HG03432 (cell line): Measurements from ENCODE around the gene NFAT5.
A peak's percentile ranks its signal among the peaks of the same experiment; 100 is the strongest.
"Not testable (repeated sequence)": the region's sequence is repeated elsewhere in the genome, so short reads cannot be mapped to it uniquely, and the experiment has no call there.

Source experiments
- ATAC-seq: cut with Tn5 transposase; IDR thresholded peaks from one replicate; pipeline ENCODE4 v1.9.1; 2021; ENCODE audit warnings: mild to moderate bottlenecking, moderate library complexity; ENCODE audit not compliant: unreplicated experiment

The NFAT5 gene

GRCh38 chr16:69546663-69547062 is 19.1 kb upstream of the NFAT5 start:
- not testable (repeated sequence) for ATAC-seq

DNA sequence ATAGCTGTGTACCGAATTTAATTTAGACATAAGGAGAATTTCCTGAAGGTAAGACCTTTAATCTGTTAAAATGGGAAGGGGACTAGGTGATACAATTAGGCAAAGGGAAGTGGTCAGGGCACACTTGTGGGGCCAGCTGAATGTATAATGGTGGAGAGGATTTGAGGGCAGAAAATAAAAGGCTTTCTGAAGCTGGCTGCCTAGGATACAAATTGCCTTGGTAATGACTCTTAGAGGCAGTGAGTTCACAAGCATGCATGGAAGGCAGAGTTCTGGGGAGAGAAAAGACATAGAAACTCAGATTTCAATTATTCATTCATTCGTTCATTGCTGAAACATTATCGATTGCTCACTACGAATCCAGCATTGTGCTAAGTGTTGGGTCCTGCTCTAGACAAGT is 12.4 kb upstream of the NFAT5 start:
- no peak for ATAC-seq

- ATAC-seq, result no peak
Measured at GRCh38 chr16:69554495-69554894, 11.3 kb upstream of the NFAT5 start.

- no peak for ATAC-seq
Measured at GRCh38 chr16:69555437-69555836, 10.3 kb upstream of the NFAT5 start.

DNA sequence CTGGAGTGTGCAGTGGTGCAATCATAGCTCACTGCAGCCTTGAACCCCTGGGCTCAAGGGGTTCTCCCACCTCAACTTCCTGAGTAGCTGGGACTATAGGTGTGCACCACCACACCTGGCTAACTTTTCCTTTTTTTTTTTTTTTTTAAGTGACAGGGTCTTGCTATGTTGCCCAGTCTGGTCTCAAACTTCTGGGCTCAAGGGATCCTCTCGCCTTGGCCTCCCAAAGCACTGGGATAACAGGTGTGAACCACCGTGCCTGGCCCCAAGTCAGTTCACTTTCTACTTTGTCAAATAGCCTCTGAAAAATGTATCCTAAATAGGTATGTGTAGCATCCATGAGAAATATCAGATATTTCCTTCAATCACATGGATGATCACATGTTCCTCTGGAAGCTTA is 9.9 kb upstream of the NFAT5 start:
- no peak for ATAC-seq

- ATAC-seq, result no peak
Measured at GRCh38 chr16:69559164-69559563, 6.6 kb upstream of the NFAT5 start.

DNA sequence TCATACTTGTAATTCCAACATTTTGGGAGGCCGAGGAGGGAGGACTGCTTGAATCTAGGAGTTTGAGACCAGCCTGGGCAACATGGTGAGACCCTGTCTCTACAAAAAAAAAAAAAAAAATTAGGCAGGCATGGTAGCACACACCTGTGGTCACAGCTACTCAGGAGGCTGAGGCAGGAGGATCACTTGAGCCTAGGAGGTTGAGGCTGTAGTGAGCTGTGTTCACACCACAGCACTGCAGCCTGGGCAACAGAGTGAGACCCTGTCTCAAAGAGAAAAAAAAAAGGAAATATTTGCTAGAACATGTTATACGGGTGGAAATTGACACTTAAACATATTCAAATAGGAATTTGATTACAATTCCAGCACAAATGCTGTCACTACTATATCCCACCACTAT is 4.4 kb upstream of the NFAT5 start:
- not testable (repeated sequence) for ATAC-seq

- ATAC-seq, result no peak
Measured at GRCh38 chr16:69561901-69562300, 3.9 kb upstream of the NFAT5 start.

- no peak for ATAC-seq
Measured at GRCh38 chr16:69562813-69563212, 3.0 kb upstream of the NFAT5 start.

- ATAC-seq, result peak; percentile 49
Measured at GRCh38 chr16:69563605-69564580, 1.9 kb upstream of the NFAT5 start.

DNA sequence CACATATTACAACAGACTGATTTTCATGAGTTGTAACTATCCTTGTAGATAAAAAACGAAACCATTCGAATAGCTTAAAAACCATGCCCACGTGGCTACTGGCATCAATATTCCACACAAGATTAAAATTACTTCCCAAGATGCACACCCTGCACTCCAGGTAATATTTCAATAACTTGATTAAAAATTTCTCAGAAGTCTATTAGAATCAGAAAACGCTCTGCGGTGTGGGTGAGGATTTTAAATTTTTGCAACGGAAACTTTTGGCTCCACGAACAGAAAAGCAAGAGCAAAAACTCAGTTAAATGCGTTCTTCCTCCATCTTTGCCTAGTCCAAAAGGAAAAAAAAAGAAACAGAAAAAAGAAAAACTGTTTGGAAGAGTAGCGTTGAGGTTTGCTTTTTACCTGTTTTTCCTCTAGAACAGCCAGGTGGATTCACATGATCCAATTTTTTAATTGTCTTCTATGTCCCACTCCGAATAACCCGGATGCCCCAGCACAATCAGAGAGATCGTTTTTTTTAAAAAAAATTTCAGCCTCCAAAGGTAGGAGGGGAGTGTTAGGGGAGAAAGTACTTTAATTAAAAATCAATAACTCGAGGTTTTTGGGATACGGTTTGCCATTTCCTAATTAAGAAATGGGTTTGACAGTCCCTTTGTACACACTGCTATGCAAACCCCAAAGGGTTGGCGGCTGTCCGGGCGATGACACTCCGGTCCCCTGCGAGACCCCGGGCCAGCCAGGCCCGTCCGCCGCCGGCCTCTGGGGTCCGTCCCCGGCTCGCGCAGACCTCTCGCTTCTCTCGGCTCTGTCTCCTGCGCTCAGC is 708 bp upstream of the NFAT5 start:
- ATAC-seq, result peak; percentile 18

DNA sequence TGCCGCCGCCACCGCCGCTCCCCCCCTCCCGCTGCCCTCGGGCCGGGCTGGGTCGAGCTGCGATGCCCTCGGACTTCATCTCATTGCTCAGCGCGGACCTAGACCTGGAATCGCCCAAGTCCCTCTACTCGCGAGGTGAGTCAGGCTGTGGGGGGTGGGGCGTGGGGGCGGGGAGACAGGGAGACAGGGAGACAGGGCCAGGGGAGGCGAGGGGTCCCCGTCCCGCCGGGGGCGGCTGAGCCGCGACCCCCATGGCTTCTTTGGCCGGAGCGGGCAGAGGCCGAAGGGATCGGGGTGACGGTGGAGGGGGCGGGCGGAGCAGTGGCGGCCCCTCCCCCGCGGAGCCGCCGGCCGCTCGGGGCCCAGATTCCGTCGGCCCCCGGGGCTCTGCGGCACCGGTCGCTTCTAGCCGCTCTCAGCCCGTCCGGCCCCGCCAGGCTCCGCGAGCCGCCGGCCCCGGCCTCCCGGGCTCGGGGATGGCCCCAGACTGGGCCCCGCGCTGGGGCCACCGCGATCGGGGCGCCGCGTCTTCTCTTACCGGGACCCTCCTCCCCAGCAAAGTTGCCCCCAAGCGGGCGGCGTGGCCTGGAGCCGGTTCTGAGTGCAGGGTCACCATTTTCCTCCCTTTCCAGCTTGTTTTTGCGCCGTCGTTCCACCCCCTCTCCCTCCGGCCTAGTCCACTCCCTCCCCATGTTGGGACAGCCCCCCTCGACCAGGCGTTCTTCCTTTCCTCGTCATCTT is 644 bp downstream of the NFAT5 start:
- ATAC-seq, result peak; percentile 19

DNA sequence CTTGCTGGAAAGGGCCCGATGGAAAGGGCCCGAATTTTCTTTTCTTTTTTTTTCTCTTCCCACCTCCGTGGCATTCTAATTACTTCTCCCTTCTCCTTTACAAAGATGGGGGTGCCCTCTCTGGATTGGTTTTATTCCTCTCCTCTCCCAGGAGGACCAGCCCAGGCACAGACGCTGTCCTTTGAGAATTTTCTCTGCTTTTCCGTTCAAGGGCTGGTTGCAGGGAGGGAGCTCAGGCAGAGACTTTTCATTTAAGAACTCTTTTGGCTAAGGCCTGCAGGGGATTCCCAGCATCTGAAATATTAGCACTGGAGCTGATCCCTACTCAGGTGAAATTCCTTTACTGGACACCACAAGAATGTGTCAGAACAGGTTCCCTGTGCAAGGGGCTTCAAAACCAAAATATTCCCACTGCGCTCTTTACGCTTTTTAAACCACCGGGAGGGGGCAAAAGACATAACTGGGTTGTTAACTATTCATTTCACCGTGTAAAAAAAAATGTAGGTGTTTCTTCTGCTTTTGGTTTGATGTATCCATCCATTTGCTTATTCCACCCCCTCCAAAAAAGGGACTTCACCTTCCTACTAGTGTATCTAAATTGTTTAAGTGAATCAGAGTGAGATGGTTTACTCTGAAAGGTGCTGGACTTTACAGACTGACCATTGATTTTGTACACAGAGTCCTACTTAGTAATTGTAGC is 1.4 kb downstream of the NFAT5 start:
- ATAC-seq, result no peak

DNA sequence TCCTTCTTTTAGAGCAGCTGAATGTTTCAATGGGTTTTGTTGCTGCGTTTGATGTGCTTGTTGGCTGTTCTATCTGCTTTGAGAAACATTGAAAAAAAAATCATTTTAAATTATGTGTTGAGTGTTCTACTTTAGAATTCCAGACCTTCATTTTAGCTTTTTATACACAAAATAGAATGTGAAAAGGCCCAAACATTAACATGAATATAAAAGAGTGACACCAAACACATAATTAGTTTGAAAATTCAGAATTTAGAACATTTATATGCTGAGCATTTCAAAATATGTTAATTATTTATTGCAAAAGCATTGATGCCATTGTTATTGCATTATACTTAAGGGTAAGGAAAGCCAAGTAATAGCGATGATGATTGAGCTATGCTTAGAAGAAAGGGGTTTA is 2.9 kb downstream of the NFAT5 start:
- ATAC-seq, result no peak

DNA sequence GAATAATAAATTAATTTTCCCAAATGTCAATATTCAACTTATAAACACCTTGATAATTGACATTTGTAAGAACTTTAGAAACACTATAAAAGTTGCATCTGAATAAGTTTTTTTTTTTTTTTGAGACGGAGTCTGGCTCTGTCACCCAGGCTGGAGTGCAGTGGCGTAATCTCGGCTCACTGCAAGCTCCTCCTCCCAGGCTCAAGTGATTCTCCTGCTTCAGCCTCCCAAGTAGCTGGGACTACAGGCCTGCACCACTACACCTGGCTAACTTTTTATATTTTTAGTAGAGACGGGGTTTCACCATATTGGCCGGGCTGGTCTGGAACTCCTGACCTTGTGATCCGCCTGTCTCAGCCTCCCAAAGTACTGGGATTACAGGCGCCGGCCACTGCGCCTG is 13.0 kb downstream of the NFAT5 start:
- ATAC-seq, result not testable (repeated sequence)

GRCh38 chr16:69579783-69580481 is 14.2 kb downstream of the NFAT5 start:
- ATAC-seq, result no peak

DNA sequence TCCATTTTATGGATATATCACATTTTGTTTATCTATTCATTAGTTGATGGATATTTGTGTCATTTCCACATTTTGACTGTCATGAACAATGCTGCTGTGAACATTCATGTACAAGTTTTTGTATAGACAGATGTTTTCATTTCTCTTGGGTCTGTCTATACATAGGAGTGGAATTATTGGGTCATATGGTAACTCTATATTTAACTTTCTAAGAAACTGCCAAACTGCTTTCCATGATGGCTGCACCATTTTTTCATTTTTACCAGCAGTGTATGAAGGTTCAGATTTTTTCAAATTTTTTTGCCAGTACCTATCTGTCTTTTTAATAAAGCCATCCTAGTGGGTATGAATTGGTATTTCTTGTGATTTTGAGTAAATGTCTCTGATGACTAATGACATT is 15.5 kb downstream of the NFAT5 start:
- no peak for ATAC-seq

DNA sequence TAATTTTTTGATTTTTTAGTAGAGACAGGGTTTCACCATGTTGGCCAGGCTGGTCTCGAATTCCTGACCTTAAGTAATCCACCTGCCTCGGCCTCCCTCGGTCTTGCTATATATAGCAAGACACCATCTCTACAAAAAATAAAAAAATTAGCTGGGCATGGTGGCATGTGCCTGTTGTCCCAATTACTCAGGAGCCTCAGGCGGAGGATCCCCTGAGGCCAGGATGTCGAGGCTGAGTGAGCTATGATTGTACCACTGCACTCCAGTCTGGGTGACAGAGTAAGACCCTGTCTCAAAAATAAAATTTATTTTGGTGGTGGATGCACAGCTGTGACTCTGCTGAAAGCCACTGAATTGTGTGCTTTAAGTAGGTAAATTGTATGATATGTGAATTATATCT is 18.7 kb downstream of the NFAT5 start:
- ATAC-seq, result not testable (repeated sequence)

- no peak for ATAC-seq
Measured at GRCh38 chr16:69589434-69590269, 23.9 kb downstream of the NFAT5 start.
